Gastrocnemius medialis (tissue), 4 donors: ENCODE results near the gene DOCK3. TPM values are rescaled to one million over a fixed set of nuclear protein-coding genes. Genes with fewer than 3 reads are reported as not detected.
"Not testable (repeated sequence)": the region's sequence is repeated elsewhere in the genome, so short reads cannot be mapped to it uniquely, and the experiment has no call there.

Source experiments
- ATAC-seq, 2 donors: fragments of 150-250 bp; one replicate each; pipeline ENCODE4 v1.9.1; 2016
- DNase-seq, 2 donors: peaks; one replicate each; pipeline ENCODE4 v3.0.0-alpha.2; 2019
- H3K27ac ChIP-seq, 4 donors: fragments of 200-600 bp; sonication (generic); 1 replicate in 1 of 4; 2 replicates in 3 of 4; pipeline ENCODE4 v1.5.1; 2016 to 2018; ENCODE audit warnings: mild to moderate bottlenecking in 2 of 4, moderate library complexity in 1 of 4
- H3K27me3 ChIP-seq, 3 donors: fragments of 200-600 bp; sonication (generic) in 2 of 3; 1 replicate in 1 of 3; 2 replicates in 2 of 3; pipeline versions ENCODE4 v1.5.1 to v1.6.0; 2016 to 2019; ENCODE audit warnings: mild to moderate bottlenecking in 1 of 3, moderate library complexity in 1 of 3
- H3K36me3 ChIP-seq, 2 donors: fragments of 200-600 bp; sonication (generic) in 1 of 2; one replicate each; pipeline ENCODE4 v1.5.1; 2017 to 2018
- H3K4me1 ChIP-seq, 2 donors: fragments of 200-600 bp; sonication (generic) in 1 of 2; one replicate each; pipeline ENCODE4 v1.5.1; 2016 to 2017; ENCODE audit warnings: mild to moderate bottlenecking in 2 of 2
- H3K4me3 ChIP-seq, 4 donors: fragments of 200-600 bp; sonication (generic) in 3 of 4; 1 replicate in 1 of 4; 2 replicates in 3 of 4; pipeline ENCODE4 v1.5.1; 2016 to 2019; ENCODE audit warnings: mild to moderate bottlenecking in 2 of 4
- H3K9me3 ChIP-seq, 3 donors: fragments of 200-600 bp; sonication (generic) in 2 of 3; 1 replicate in 1 of 3; 2 replicates in 2 of 3; pipeline ENCODE4 v1.5.1; 2016 to 2019
- CTCF ChIP-seq, 5 experiments: fragments of 450-650 bp in 3 of 5; fragments of 200-600 bp in 2 of 5; sonication (generic) in 2 of 5; IDR thresholded peaks in 4 of 5; conservative IDR thresholded peaks in 1 of 5; 1 replicate in 4 of 5; 2 replicates in 1 of 5; pipeline ENCODE4 v1.5.1; 2016 to 2019; ENCODE audit warnings: antibody characterized with exemption in 5 of 5, mild to moderate bottlenecking in 3 of 5, moderate library complexity in 3 of 5
- POLR2A ChIP-seq, 2 donors: fragments of 450-650 bp; IDR thresholded peaks; one replicate each; pipeline ENCODE4 v1.6.1; 2017; ENCODE audit warnings: antibody characterized with exemption in 2 of 2, mild to moderate bottlenecking in 2 of 2, moderate library complexity in 2 of 2
- in situ Hi-C, 4 donors: fragments of 200-750 bp; cut with MboI; loops; one replicate each; pipeline versions ENCODE4 v1.15.0 to v1.8.0; 2017; ENCODE audit warnings: low sequenced_read_pairs in 4 of 4
- intact Hi-C: fragments of 100-400 bp; cut with DNase I; formaldehyde crosslinking; loops from one replicate; pipeline ENCODE4 v1.15.1; 2023; ENCODE audit warnings: low total_unique reads
- total RNA-seq, 4 donors: library from RNA; depleted of rRNA; stranded (reverse); fragments of >200 nt; gene quantifications; one replicate each; pipeline versions ENCODE4 v1.1.0 to v1.2.3, GENCODE V29; 2016

DOCK3 gene
- total RNA-seq, 4 donors from 2014 or later, result 0.61 to 3.1 (median 0.73) TPM

GRCh38 chr3:50930371-50931208 lies 255.9 kb downstream of the DOCK3 start:
- TF ChIP-seq POLR2A (IDR thresholded peaks at IDR 0.05) (no peak), CTCF (IDR thresholded peaks at IDR 0.05 in 4 of 5, conservative IDR thresholded peaks at IDR 0.05 in 1 of 5) (no peak)
- Histone ChIP-seq H3K9me3 (no peaks in the 10 kb centered on the region), H3K4me3 (no peak overlapping the region), H3K27ac (no peak overlapping the region), H3K36me3 (no peaks in the 10 kb centered on the region), H3K4me1 (no peaks in the 10 kb centered on the region), H3K27me3 (no peaks in the 10 kb centered on the region)
- intact Hi-C loops, result no loop called here
- in situ Hi-C loops, result no loop called here
- ATAC-seq, result no peak
- no peak for DNase-seq

- H3K4me1 ChIP-seq, DNase-seq, H3K27me3 ChIP-seq, H3K27ac ChIP-seq, ATAC-seq, in situ Hi-C loops, intact Hi-C loops, H3K9me3 ChIP-seq, H3K36me3 ChIP-seq, H3K4me3 ChIP-seq: not testable (repeated sequence)
These were observed 258.2 kb downstream of the DOCK3 start for GRCh38 chr3:50932918-50933317.

- no peak for DNase-seq
These were observed 261.7 kb downstream of the DOCK3 start for GRCh38 chr3:50936389-50936788.

GRCh38 chr3:50947419-50947818 lies 272.7 kb downstream of the DOCK3 start:
- intact Hi-C loops, result no loop called here
- Histone ChIP-seq H3K27me3 (no peaks in the 10 kb centered on the region), H3K27ac (no peak overlapping the region), H3K4me1 (no peaks in the 10 kb centered on the region), H3K9me3 (no peaks in the 10 kb centered on the region), H3K4me3 (no peak overlapping the region), H3K36me3 (no peaks in the 10 kb centered on the region)
- no peak for DNase-seq
- TF ChIP-seq CTCF (IDR thresholded peaks at IDR 0.05 in 4 of 5, conservative IDR thresholded peaks at IDR 0.05 in 1 of 5) (no peak), POLR2A (IDR thresholded peaks at IDR 0.05) (no peak)
- in situ Hi-C loops, result no loop called here
- ATAC-seq, result no peak

More at GRCh38 chr3:50936389-50936788, 261.7 kb downstream of the DOCK3 start:
- in situ Hi-C loops, result no loop called here
- Histone ChIP-seq H3K4me1 (no peaks in the 10 kb centered on the region), H3K27ac (no peak overlapping the region), H3K36me3 (no peaks in the 10 kb centered on the region), H3K9me3 (no peaks in the 10 kb centered on the region), H3K27me3 (no peaks in the 10 kb centered on the region), H3K4me3 (no peak overlapping the region)
- intact Hi-C loops, result no loop called here
- TF ChIP-seq POLR2A (IDR thresholded peaks at IDR 0.05), result no peak
- ATAC-seq, result no peak

GRCh38 chr3:50950591-50950990 lies 275.9 kb downstream of the DOCK3 start:
- DNase-seq, result no peak
- in situ Hi-C loops (no loop called here), intact Hi-C loops (no loop called here)
- no peak for ATAC-seq
- H3K9me3 ChIP-seq, result no peaks in the 10 kb centered on the region
- no peaks in the 10 kb centered on the region for H3K27me3 ChIP-seq
- no peaks in the 10 kb centered on the region for H3K36me3 ChIP-seq
- H3K27ac ChIP-seq, result no peak overlapping the region
- no peaks in the 10 kb centered on the region for H3K4me1 ChIP-seq
- TF ChIP-seq POLR2A (IDR thresholded peaks at IDR 0.05), result no peak
- no peak for TF ChIP-seq CTCF (IDR thresholded peaks at IDR 0.05 in 4 of 5, conservative IDR thresholded peaks at IDR 0.05 in 1 of 5)
- H3K4me3 ChIP-seq, result no peak overlapping the region
